GM10847 (cell line): ENCODE results near the gene JPT1.

Experiments
- POLR2A ChIP-seq: IDR thresholded peaks from 2 replicates; pipeline ENCODE4 v1.6.1; 2011; ENCODE audit not compliant: insufficient read length; ENCODE audit errors: extremely low read depth

The JPT1 gene

DNA sequence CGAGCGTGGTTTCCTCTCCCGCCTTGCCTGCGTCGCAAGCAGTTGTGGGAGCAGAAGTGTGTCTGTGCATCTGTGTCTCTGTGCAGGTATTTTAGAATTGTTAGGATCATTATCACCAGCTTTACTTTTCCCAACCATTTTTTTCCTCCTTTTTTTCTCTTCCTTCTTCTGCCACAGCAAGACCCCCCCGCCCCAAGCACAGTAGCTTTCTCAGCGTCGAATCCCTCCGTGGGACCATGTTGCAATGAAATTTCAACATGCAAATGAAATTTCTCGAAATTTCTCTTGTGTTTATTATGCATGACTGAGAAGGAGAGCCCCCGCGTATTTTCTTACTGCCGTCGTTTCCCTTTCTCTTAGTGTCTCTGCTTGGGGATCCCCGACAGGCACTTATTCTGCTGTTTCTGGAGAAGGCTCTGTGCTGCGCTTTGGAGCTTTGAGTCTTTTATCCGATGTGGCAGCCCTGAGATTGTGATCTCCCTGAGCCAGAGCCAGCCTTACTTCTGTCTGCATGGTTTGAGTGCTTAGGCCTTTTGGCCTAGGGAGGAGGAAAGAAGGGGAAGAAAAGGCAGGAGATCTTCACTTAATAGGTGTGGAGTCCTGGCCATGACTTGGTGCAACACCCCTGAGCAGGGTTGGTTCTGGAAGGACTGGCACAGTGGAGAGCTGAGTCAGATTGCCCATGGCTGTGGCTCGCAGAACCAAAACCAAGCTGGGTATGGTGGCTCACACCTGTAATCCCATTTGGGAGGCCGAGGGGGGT lies 39.6 kb downstream of the JPT1 start:
- no peak for TF ChIP-seq POLR2A

DNA sequence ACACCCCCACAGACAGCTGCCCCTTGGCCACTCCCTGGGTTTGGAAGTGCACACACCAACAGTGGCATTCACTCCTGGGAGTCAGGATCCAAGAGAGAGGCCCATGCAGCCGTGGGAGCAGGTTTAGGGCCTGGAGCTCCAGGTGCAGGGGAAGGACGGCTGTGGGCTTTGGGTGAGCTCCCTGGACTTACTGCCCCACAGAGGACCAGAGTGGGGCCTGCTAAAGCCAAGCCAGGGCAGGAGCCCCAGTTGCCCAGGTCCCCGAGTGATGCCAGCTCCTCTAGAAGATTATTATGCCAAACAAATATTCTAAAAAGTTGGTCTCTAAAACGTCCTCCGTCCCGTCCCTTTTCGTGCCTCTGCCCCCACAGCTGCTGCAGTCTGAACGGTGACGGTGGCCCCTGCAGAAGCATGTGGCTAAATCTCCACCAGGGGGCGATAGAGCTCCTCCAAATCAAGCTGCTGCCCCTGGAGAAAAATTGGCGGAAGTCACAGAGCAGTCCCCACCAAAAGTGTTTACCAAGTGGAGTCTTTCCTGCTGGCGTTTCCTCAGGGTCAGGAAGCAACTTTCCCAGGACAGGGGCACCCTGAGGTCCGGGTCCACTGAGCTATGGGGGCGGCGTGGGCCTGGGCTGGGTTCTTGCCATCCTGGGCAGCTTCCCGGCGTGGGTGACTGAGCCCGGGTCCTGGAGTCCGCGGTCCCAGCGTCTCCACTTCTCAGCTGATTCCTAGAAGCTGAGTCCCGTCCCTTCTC lies 40.3 kb downstream of the JPT1 start:
- no peak for TF ChIP-seq POLR2A

DNA sequence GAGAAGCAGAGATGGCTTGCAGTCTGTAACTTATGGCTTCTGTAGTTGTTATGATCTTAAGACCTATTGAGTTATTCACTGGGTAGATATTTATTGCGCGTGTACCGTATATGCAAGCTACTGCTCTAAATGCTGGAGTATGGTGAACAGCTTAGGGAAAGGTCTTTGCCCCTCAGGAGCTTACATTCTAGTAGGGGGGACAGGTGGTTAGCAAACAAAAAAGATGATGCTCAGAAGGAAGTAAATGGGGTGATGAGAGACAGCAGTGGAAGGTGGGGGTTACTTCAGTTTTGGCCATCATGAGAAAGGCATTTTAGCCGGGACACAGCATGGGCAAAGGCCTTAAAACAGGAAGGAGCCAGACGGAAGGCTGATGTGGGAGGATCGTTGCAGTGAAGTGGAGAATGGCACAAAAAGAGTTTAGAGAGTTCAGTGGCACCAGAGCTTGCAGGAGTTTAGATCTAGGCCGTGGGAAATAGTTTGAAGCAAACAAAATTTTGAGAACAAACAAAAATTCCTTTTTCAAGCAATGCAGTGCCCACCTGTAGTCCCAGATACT lies 42.5 kb downstream of the JPT1 start:
- TF ChIP-seq POLR2A, result no peak

DNA sequence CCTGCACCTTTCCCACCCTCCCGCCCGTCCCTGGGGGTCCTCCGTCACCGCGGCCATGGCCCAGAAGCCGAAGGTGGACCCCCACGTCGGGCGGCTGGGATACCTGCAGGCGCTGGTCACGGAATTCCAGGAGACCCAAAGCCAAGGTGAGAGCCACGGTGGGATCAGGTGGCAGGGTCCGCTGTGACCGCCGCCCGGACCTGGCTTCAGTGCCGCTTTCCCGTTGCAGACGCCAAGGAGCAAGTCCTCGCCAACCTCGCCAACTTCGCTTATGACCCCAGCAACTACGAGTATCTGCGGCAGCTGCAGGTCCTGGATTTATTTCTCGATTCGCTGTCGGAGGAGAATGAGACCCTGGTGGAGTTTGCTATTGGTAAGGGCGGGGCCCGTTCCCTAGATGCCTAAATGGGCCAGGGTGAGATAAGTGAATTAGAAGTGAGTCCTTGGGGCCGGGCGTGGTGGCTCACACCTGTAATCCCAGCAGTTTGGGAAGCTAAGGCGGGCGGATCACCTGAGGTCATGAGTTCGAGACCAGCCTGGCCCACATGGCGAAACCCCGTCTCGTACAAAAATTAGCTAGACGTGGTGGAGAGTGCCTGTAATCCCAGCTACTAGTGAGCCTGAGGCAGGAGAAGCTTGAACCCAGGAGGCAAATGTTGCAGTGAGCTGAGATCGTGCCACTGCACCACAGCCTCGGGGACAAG lies 43.9 kb downstream of the JPT1 start:
- no peak for TF ChIP-seq POLR2A

DNA sequence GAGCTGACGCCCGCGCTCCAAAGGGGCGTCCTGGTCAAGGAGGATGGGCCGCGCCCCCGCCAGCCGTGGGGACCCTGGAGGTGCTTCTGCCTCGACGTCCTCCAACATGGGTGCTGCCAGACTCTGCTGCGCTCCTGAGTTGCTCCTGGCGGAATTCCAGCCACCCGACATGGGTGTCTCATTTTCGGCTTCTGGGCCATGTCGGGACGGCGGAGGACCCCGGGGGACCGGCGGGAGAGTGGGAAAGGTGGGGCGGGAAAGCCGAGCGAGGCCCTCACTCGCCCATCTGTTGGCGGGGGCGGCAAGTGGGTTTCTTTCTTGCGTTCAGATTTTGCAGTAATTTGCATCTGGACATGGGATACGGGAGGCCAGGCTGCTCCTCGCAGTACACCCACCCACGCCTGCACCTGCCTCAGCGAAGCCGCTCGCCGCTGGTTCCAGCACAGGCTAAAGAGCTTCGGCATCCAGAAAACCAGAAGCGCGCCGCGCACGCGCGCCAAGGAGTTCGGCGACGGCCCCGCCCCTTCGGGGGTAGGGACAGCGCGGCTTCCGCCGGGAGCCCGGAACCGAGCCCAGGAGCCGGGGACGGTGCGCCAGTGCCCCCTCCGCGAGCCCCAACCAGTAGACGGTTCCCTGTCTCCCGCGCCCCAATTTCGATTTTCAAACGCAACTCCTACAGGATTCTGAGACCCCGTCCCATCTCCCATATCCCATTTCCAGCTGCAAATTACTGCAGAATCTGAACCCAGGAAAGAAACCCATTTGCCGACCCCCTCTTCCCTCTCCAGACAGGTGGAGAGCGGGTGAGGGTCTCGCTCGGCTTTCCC lies 44.7 kb downstream of the JPT1 start, which contains the start of gene ARMC7:
ARMC7 (plus strand) TSS at position 563 of the 827 bp plus-strand sequence. CDS start 320 bp downstream, outside the sequence.
- peak; percentile 87 for TF ChIP-seq POLR2A

DNA sequence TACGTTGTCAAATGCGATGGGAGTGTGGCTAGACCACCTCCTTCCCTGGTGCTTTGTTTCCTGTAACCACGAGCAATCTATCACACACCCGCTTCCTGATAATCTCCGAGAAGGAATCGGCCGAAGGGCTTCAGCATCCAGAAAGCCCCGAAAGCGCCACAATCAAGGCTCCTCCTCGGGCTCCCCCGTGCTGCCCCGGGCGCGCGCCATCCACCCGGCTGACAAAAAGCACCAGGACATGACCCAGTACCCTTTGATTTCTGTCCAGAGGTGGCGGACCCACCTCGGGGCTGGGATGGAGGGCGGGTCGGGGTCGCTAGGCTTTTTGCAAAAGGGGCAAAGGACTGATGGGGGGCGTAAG lies 45.3 kb downstream of the JPT1 start:
- TF ChIP-seq POLR2A, result no peak

DNA sequence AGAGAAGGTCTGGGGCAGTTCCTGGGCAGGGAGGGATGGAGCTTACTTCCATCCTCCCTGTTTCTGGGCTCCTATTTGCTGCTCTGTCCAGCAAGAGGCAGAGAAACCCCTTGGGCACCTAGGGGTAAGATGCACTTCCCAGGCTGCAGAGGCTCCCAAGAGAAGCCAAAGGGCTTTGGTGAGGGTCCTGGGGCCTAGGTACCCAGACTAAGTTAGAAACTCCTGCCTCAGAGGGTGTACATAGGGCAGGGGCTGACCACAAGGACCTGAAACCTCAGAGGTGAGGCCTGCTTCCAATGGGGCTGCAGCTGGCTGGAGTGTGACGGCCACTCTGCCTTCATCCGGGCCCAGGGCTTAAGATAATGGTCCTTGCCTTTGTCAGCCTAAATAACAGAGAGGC lies 46.1 kb downstream of the JPT1 start:
- no peak for TF ChIP-seq POLR2A

DNA sequence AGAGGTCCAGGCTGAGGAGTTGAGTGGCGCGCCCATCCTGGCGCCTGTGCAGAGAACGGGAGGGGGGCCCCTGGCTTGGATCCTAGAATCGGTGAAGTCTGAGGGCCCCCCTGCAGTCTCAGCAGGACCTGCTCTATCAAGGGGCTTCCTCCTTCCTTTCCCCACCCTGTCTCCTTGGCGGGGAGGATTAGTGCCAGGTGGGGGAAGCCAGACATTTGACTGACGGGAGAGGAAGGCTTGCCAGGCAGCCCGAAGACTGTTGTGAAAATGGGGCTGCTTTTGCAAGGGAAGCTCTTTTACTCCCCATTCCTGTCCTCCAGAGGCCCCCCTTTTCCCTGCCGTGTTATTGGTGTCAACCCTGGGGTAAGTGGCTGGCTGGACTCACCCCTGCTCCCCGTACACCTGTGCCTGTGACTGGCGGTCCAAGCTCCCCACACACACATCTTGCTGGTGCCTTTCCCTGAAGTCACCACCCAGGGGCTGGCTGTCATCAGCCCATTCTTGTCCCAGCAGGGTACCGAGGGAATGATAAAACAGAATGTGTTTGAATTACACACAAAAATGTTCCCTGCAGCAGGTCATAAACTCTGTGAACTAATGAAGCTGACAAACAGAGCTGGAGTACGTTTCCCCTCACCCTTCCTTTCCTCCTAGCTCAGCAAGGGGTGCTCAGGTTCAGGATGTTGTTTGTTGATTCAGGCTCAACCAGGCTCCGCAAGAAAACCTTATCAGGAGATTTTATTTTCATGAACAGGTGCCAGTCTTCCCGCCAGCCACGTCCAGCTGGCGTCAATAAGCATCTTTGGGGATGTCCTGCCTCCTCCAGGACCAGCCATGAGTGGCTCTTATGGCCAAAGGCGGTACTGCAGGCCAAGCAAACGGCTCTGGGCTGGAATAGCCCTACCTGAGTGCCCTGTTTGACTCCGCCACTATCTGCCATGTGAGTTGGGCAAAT lies 48.9 kb downstream of the JPT1 start:
- TF ChIP-seq POLR2A, result no peak

DNA sequence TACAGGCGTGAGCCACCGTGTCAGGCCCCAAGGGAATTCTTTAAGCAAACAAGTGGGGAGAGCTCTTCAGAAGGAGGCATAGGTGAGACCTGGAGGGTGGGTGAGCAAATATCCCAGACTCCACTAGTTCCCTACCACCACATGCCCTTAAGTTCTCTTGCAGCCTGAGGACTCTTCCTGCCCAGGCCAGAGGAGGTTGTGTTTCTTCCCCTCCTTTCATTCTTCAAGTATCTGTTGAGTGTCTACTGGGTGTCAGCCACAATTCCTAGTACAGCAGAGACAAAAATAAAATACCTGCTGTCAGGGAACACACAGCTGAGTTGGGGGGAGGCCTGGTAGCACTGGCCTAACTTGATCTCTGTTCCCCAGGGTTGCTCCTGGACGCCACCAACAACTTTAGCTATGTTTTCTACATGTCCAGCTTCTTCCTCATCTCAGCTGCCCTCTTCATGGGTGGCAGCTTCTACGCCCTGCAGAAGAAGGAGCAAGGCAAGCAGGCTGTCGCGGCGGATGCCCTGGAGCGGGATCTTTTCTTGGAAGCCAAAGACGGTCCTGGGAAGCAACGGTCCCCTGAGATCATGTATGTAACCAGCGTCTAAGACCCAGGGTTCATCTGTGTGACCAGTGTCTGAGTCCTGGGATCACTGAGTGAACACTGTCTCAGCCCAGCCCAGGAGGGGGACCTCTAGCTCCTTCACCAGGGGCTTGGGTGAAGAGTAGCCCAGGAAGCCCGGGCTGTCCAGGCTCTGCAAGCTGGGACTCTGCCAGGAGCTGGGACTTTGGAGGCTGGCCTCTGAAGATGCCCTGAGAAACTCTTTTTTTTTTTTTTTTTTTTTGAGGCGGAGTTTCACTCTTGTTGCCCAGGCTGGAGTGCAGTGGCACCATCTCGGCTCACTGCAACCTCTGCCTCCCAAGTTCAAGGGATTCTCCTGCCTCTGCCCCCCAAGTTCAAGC lies 50.4 kb downstream of the JPT1 start:
- TF ChIP-seq POLR2A, result no peak

DNA sequence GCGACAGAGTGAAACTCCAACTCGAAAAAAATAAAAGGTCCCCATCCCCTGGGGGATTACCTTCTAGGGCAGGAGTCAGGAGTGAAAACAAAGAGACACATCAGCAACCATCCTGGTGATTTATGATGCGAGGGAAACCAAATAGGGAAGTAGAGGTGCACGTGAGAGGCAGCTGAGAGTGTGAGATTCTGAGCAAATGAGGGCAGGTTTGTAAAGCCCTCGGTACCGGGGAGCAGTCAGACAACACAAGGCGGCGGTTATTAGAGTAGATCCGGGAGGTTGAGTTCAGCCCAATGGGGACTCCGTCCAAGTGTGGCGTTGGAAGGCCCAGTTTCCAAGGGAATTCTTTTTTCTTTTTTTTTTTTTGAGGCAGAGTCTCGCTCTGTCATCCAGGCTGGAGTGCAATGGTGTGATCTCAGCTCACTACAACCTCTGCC lies 51.9 kb downstream of the JPT1 start:
- TF ChIP-seq POLR2A, result no peak

DNA sequence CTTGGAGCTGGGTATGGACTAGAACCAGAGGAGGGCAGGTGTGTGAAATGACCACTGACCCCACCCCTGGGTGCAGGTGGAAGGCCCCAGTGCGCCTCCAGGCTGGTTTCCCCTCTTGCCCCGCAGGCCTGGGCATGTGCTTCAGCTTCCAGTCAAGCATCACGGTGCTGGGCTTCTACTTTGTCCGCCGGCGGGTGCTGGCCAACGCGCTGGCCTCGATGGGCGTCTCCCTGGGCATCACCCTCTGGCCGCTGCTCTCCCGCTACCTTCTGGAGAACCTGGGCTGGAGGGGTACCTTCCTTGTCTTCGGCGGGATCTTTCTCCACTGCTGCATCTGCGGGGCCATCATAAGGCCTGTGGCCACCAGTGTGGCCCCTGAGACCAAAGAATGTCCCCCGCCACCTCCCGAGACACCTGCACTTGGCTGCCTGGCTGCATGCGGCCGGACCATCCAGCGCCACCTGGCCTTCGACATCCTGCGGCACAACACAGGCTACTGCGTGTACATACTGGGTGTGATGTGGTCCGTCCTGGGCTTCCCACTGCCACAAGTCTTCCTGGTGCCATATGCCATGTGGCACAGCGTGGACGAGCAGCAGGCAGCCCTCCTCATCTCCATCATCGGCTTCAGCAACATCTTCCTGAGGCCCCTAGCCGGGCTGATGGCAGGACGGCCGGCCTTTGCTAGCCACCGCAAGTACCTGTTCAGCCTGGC lies 54.3 kb downstream of the JPT1 start:
- no peak for TF ChIP-seq POLR2A

DNA sequence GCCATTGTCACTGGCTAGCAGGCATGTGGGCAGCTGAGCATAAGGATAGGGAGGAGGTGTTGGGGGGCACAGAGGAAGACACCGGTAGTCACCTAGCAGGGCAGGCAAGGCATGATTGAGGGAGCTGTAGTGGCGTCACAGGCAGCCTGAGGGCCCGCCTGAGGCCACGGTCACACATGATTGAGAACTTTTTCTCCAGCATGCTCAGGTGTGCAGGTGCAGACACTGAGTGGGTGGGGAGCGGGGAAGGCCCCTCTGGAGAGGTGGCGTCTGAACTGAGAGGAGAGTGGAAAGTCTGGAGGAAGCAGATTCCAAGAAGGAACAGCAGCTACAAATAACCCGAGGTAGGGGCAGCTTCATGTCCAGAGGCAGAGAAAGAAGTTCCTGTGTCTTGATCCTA lies 55.5 kb downstream of the JPT1 start:
- no peak for TF ChIP-seq POLR2A

DNA sequence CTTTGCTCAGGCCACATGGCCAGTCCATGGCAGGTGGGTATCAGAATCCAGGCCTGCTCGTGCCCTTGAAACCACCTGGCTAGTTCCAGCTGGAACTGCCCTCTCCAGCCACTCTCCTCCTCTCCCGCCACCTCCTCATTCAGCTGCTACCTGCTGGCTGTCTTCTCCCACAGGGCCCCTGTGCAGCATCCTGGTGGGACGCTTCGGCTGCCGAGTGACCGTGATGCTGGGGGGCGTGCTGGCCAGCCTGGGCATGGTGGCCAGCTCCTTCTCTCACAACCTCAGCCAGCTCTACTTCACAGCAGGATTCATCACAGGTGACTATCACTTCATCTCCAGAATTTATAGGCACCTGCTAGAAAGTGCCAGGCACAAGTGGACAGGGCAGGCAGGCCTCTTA lies 56.4 kb downstream of the JPT1 start:
- no peak for TF ChIP-seq POLR2A
